K562 (cell line): ENCODE measurements around the gene RPUSD2. TPM values are rescaled to one million over a fixed set of nuclear protein-coding genes. Genes with fewer than 3 reads are reported as not detected.

ENCODE experiments used
- CBX2 ChIP-seq: fragments of 200-600 bp; sonication (generic); IDR thresholded peaks from one replicate; pipeline ENCODE4 v1.6.1; 2012; ENCODE audit warnings: mild to moderate bottlenecking, low read length, inconsistent platforms; ENCODE audit not compliant: insufficient read depth, poor library complexity, severe bottlenecking
- ETS2 ChIP-seq: IDR thresholded peaks from 2 replicates; pipeline ENCODE4 v1.6.1; 2016; ENCODE audit warnings: borderline replicate concordance, missing genetic modification characterization, mild to moderate bottlenecking, moderate library complexity, missing compliant biosample characterization; ENCODE audit not compliant: poor library complexity, severe bottlenecking
- HDAC2 ChIP-seq: fragments of 450-650 bp; IDR thresholded peaks from 2 replicates; pipeline ENCODE4 v1.6.1; 2016; ENCODE audit warnings: mild to moderate bottlenecking
- MECOM ChIP-seq: fragments of 250-450 bp; sonication (Bioruptor Pico); IDR thresholded peaks from 2 replicates; pipeline ENCODE4 v1.8.0; 2022; ENCODE audit warnings: inconsistent platforms
- MTF1 ChIP-seq: fragments of 250-450 bp; sonication (Bioruptor Pico); IDR thresholded peaks from 2 replicates; pipeline ENCODE4 v1.9.0; 2021; ENCODE audit warnings: moderate library complexity, mild to moderate bottlenecking, inconsistent platforms, borderline replicate concordance
- SPI1 ChIP-seq: IDR thresholded peaks from 2 replicates; pipeline ENCODE4 v1.6.1; 2011; ENCODE audit warnings: low read depth, low read length, control low read depth, borderline replicate concordance
- ZNF764 ChIP-seq: fragments of 250-450 bp; sonication (Bioruptor Pico); IDR thresholded peaks from 2 replicates; pipeline ENCODE4 v1.4.0; 2020; ENCODE audit warnings: low read depth, mild to moderate bottlenecking, moderate library complexity
- ZNF778 ChIP-seq: fragments of 450-650 bp; formaldehyde crosslinking; IDR thresholded peaks from 2 replicates; pipeline ENCODE4 v1.4.0; 2020; ENCODE audit warnings: mild to moderate bottlenecking, moderate library complexity
- polyA plus RNA-seq, 8 experiments: library from polyadenylated mRNA; depleted of rRNA in 4 of 8; stranded (reverse) in 5 of 8; unstranded in 3 of 8; fragments of >200 nt; fragmentation: Nextera tagmentation in 2 of 8; fragmentation: Illumina TruSeq in 1 of 8; extraction: Ambion mirVana in 2 of 8; extraction: Trizol in 1 of 8; gene quantifications; 2 replicates each; pipeline versions ENCODE4 v1.2.1 to v1.2.3, GENCODE V29; 2011 to 2014; ENCODE audit warnings: inconsistent platforms in 1 of 8, missing spikeins in 1 of 8
- total RNA-seq, 7 experiments: library from RNA; depleted of rRNA in 6 of 7; stranded (reverse); fragments of >200 nt in 6 of 7; fragmentation: Illumina TruSeq in 2 of 7; extraction: Trizol in 2 of 7; gene quantifications; 2 replicates each; pipeline versions ENCODE4 v1.2.1 to v1.2.3, GENCODE V29; 2011 to 2021; ENCODE audit warnings: low replicate concordance in 1 of 7
- TF ChIP-seq, protein P1 (sequence below), 2 experiments: IDR thresholded peaks; 2 replicates each; pipeline ENCODE4 v1.6.1; 2011; ENCODE audit warnings: borderline replicate concordance in 1 of 2, control low read depth in 1 of 2, low read depth in 1 of 2, low read length in 1 of 2, mild to moderate bottlenecking in 1 of 2, mixed read lengths in 1 of 2, moderate library complexity in 1 of 2; ENCODE audit not compliant: insufficient read depth in 1 of 2, insufficient read length in 1 of 2, poor library complexity in 1 of 2, severe bottlenecking in 1 of 2; ENCODE audit errors: extremely low read depth in 1 of 2
- TF ChIP-seq, protein P2 (sequence below): fragments of 450-650 bp; IDR thresholded peaks from 2 replicates; pipeline ENCODE4 v1.6.1; 2016; ENCODE audit warnings: low read depth
- TF ChIP-seq, protein P3 (sequence below): fragments of 250-450 bp; sonication (Bioruptor Pico); IDR thresholded peaks from 2 replicates; pipeline ENCODE4 v1.5.0; 2021
- TF ChIP-seq, protein P4 (sequence below), 2 experiments: IDR thresholded peaks; 2 replicates each; pipeline ENCODE4 v1.6.1; 2012; ENCODE audit warnings: improper control_type of control experiment in 2 of 2, low read depth in 2 of 2, low read length in 2 of 2, borderline replicate concordance in 1 of 2

Gene RPUSD2
- total and polyA plus RNA-seq, 9 of the 15 experiments (the other 6 are each of a cell fraction or from before 2014, with no cell fraction given) = 3.7 to 30.2 (median 14.3) TPM

DNA sequence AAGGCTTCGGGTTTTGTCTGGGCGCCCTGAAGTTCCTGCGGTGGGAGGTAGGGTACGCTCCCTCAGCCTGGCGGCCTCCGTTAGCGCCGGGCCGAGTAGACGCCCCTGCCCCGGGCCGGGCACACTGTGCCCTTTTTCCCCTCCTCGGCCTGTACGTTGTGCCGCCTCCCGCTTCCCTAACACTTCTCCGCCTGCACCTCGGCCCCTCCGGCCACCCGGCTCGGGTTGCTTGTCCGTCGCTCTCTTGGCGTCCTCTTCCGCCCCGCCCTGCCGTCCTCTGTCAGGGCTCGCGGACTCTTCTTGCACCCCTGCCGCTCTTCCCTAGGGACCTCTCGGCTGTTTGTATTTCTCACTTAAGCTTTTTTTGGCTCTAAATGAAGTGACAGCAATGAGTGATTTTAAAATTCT, 25.3 kb downstream of the RPUSD2 start (continued):
- TF ChIP-seq, protein P1, sequence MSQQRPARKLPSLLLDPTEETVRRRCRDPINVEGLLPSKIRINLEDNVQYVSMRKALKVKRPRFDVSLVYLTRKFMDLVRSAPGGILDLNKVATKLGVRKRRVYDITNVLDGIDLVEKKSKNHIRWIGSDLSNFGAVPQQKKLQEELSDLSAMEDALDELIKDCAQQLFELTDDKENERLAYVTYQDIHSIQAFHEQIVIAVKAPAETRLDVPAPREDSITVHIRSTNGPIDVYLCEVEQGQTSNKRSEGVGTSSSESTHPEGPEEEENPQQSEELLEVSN (IDR thresholded peaks at IDR 0.05; ENCODE audit: borderline replicate concordance in 1 of 2, extremely low read depth in 1 of 2, insufficient read depth in 1 of 2, insufficient read length in 1 of 2, low read depth in 1 of 2, low read length in 1 of 2, poor library complexity in 1 of 2, severe bottlenecking in 1 of 2) = peak; percentile 7 to 18
- TF ChIP-seq, protein P2, sequence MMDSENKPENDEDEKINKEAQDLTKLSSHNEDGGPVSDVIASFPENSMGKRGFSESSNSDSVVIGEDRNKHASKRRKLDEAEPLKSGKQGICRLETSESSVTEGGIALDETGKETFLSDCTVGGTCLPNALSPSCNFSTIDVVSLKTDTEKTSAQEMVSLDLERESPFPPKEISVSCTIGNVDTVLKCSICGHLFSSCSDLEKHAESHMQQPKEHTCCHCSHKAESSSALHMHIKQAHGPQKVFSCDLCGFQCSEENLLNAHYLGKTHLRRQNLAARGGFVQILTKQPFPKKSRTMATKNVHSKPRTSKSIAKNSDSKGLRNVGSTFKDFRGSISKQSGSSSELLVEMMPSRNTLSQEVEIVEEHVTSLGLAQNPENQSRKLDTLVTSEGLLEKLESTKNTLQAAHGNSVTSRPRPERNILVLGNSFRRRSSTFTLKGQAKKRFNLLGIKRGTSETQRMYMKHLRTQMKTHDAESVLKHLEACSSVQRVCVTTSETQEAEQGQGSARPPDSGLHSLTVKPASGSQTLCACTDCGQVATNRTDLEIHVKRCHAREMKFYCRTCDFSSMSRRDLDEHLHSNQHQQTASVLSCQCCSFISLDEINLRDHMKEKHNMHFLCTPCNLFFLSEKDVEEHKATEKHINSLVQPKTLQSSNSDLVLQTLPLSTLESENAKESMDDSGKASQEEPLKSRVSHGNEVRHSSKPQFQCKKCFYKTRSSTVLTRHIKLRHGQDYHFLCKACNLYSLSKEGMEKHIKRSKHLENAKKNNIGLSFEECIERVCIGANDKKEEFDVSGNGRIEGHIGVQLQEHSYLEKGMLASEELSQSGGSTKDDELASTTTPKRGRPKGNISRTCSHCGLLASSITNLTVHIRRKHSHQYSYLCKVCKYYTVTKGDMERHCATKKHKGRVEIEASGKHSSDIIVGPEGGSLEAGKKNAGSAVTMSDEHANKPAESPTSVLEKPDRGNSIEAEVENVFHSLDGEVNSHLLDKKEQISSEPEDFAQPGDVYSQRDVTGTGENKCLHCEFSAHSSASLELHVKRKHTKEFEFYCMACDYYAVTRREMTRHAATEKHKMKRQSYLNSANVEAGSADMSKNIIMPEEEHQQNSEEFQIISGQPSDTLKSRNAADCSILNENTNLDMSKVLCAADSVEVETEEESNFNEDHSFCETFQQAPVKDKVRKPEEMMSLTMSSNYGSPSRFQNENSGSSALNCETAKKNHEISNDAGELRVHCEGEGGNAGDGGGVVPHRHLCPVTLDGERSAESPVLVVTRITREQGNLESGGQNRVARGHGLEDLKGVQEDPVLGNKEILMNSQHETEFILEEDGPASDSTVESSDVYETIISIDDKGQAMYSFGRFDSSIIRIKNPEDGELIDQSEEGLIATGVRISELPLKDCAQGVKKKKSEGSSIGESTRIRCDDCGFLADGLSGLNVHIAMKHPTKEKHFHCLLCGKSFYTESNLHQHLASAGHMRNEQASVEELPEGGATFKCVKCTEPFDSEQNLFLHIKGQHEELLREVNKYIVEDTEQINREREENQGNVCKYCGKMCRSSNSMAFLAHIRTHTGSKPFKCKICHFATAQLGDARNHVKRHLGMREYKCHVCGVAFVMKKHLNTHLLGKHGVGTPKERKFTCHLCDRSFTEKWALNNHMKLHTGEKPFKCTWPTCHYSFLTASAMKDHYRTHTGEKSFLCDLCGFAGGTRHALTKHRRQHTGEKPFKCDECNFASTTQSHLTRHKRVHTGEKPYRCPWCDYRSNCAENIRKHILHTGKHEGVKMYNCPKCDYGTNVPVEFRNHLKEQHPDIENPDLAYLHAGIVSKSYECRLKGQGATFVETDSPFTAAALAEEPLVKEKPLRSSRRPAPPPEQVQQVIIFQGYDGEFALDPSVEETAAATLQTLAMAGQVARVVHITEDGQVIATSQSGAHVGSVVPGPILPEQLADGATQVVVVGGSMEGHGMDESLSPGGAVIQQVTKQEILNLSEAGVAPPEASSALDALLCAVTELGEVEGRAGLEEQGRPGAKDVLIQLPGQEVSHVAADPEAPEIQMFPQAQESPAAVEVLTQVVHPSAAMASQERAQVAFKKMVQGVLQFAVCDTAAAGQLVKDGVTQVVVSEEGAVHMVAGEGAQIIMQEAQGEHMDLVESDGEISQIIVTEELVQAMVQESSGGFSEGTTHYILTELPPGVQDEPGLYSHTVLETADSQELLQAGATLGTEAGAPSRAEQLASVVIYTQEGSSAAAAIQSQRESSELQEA = no peak
- TF ChIP-seq SPI1 (peak; percentile 51; the same call in 1 of the 2 replicates), CBX2 (no peak), ZNF778 (CRISPR knock-in tag) (no peak), MTF1 (CRISPR knock-in tag) (no peak), MECOM (CRISPR knock-in tag) (no peak), ZNF764 (CRISPR knock-in tag) (no peak), ETS2 (tag) (no peak), HDAC2 (0 out of 2 replicates have a peak, but pooled peaks have one; percentile 14)
- TF ChIP-seq, protein P3, sequence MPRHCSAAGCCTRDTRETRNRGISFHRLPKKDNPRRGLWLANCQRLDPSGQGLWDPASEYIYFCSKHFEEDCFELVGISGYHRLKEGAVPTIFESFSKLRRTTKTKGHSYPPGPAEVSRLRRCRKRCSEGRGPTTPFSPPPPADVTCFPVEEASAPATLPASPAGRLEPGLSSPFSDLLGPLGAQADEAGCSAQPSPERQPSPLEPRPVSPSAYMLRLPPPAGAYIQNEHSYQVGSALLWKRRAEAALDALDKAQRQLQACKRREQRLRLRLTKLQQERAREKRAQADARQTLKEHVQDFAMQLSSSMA (CRISPR knock-in tag) = 0 out of 2 replicates have a peak, but pooled peaks have one; percentile 56
- TF ChIP-seq, protein P4, sequence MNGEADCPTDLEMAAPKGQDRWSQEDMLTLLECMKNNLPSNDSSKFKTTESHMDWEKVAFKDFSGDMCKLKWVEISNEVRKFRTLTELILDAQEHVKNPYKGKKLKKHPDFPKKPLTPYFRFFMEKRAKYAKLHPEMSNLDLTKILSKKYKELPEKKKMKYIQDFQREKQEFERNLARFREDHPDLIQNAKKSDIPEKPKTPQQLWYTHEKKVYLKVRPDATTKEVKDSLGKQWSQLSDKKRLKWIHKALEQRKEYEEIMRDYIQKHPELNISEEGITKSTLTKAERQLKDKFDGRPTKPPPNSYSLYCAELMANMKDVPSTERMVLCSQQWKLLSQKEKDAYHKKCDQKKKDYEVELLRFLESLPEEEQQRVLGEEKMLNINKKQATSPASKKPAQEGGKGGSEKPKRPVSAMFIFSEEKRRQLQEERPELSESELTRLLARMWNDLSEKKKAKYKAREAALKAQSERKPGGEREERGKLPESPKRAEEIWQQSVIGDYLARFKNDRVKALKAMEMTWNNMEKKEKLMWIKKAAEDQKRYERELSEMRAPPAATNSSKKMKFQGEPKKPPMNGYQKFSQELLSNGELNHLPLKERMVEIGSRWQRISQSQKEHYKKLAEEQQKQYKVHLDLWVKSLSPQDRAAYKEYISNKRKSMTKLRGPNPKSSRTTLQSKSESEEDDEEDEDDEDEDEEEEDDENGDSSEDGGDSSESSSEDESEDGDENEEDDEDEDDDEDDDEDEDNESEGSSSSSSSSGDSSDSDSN (IDR thresholded peaks at IDR 0.05; ENCODE audit: borderline replicate concordance in 1 of 2, low read depth in 2 of 2, low read length in 2 of 2) = peak; percentile 83 to 87; a peak in 3 of 4 replicates
